Measurements from ENCODE around the gene MYL4.
"Not testable (repeated sequence)": the region's sequence is repeated elsewhere in the genome, so short reads cannot be mapped to it uniquely, and the experiment has no call there.

The MYL4 gene

DNA sequence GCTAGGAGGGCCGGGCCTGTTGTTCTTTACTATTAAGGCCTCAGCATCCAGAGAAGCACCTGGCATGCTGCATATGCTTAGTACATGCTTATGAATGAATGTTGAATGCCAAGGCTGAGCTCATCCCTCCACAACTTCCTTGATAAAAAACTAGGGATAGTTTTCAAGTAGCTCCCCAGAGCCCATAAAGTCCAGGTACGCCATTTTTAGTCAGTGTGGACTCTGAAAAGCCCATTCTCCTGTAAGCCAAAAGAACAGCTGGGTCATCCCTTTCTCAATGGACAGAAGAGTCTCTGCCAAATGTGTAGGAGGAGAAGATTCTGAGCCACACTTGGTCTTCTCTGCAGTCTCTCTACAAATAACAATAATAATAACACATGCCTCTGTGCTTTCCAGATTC lies 35.5 kb downstream of the MYL4 start:
- no peak for DNase-seq

- DNase-seq, result no peak
Measured at GRCh38 chr17:47246120-47246519, 37.0 kb downstream of the MYL4 start.

GRCh38 chr17:47250855-47251254 lies 41.7 kb downstream of the MYL4 start:
- no peak for DNase-seq

DNA sequence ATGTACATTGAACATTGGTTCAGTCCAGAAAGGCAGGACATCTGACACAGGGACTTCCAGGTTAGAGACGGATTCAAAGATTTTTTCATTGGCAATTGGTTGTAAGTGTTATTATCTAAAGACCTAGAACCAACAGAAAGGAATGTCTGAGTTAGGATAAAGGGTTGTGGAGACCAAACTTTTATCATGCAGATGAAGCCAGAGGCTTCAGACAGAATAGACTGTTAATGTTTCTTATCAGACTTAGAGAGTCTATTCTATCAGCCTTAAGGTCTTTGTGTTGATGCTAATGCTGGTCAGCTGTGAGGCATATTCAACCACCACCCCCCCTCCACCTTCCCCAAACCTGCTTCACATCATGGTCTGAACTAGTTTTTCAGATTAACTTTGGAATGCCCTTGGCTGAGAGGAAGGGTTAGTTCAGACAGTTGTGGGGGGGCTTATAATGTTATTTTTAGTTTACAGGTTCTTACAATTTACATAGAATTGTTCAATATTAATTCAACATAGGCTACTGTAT lies 42.3 kb downstream of the MYL4 start:
- DNase-seq, result no peak

DNA sequence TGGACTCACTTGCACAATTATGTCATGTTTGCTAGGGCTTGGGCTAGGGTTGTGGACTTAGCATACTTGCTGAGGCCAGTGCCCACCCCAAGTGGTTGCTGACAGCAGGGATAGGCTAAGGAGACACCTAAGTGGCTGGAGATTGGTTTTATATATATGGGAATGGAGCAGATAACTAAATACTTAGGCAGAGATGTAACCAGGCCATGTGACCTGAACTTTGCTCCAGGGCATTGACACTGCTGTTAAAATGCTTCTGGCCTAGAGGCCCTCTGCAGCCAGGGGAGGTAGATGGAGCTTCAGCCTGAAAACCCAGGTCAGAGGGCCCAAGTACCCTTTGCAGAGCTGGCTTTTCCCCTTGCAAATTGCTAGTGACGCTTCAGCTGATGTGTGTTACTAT lies 43.1 kb downstream of the MYL4 start:
- DNase-seq, result no peak

DNA sequence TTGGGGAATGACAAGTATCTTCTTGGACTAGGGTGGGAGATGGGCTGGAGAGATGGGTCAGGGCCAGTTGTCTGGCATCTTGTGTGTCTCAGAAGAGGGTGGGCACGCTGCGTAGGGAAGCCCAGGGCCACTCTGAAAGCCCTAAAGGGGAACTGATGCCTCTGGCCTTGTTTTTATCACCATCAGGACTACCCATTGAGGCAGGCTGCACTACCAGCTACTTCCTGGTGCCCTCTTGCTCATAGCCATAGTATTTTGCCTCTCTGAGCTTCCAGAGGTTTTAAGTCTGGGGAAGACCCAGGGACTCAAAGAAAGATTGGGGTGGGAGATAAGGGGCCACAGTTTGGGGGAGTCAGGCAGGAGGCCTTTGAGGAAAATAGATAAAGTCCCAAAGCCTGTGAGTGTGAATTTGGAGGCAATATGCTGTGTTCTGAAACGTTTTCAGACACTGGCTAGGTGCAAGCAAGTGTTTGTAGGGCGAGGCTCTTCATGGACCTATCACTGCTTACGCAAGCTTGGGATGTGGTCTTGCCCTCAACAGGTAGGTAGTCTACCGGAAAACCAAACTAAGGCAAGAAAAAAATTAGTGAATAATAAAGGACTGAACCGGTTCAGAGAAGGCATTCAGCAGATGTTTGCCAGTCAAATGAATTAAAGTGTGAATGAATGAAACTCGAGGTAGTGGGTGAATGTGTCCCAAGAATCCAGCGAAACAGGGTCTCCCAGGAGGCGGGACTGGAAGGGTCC lies 43.8 kb downstream of the MYL4 start:
- DNase-seq, result no peak

DNA sequence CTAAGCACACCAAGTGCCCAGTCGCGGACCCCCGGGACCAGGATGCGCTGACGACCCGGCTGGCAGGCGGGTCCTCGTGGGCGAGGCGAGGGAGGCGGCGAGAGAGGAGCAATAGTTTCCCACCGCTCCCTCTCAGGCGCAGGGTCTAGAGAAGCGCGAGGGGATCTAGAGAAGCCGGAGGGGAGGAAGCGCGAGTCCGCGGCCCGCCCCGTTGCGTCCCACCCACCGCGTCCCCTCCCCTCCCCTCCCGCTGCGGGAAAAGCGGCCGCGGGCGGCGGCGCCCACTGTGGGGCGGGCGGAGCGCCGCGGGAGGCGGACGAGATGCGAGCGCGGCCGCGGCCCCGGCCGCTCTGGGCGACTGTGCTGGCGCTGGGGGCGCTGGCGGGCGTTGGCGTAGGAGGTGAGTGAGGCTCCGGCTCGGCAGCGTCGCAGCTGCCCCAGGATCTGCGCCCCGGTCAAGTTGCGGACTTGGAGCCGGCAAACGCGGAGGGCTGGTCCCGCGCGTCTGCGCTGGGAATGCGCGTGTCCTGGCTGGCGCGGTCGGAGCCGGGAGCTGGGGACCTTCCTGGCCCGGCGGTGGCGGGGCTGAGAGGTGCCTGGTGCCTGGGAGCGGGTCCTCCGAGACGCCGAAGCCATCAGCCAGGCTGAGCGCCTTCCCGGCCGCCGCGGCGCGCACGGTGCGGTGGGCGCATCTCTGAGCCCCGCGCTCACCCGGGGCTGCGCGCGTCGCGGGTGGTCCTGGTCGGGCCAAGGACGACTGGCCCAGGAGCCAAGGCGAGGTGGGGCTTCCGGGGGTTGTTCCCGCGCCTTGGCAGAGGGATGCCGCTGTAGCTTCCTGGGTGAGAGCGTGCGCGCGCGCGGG lies 44.6 kb downstream of the MYL4 start, which contains the start of gene ITGB3:
Gene ITGB3, plus strand, starts transcription at position 287 of the 862 bp plus-strand sequence. Its CDS starts 35 bp downstream, at position 322.
- DNase-seq, result no peak

GRCh38 chr17:47254403-47254943 lies 45.3 kb downstream of the MYL4 start:
- no peak for DNase-seq

- no peak for DNase-seq
Measured at GRCh38 chr17:47257651-47258339, 48.6 kb downstream of the MYL4 start.

GRCh38 chr17:47262586-47262985 lies 53.4 kb downstream of the MYL4 start:
- DNase-seq, result no peak

DNA sequence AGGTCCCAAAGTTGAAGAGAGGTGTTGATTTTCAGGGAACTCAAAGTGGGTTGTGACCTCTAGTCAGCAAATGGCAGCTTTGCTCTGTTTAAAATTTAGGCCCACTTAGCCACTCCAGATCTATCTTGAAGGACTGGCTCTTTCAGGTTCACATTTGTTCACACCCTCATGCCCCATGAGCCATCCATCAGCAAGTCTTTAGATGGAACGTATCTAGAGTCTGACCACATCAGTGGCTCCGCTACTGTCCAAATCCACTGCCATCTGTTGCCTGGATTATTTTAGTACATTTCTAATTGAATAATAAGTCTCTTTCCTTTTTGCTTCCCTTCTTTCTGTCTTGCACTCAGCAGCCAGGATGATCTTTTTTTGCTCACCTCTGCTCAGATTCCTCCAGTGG lies 55.0 kb downstream of the MYL4 start:
- no peak for DNase-seq

- DNase-seq, result no peak
Measured at GRCh38 chr17:47265983-47266541, 56.9 kb downstream of the MYL4 start.

DNA sequence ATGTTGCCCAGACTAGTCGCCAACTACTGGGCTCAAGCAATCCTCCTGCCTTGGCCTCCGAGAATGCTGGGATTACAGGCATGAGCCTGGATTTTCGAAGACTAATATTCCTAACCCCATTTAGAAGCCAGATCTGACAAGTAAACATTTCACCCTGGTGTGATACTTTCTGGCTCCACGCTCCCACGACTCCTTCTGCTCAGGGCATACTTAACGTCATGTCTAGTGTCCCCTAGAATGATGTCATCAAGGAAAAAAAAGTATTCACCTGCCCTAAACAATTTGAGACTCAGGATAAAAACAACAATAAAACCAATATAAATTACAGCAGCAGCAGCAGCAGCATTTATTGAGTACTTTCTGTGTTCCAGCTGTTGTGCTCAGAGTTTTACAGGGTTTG lies 57.6 kb downstream of the MYL4 start:
- no peak for DNase-seq

DNA sequence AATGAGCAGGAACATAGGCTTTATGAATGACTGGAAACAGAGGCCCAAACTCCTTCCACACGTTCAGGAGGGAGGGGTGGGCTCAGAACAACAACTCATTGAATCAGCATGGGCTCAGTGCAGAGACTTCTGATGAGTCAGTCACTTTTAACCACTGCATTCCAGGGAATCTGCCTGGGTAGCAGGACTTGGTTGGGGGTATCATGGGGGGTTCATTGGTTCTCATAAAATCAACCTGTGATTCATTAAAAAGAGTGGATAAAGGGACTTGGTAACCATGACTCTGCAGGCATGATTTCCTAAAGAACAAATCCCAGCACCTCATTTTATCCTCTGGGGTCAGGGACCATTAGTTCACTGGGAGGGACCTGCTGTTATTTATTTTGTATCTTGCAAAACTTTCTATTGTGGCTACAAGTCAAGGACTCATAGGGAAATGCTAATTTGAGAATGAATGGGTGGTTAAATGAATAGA lies 58.2 kb downstream of the MYL4 start:
- no peak for DNase-seq

DNA sequence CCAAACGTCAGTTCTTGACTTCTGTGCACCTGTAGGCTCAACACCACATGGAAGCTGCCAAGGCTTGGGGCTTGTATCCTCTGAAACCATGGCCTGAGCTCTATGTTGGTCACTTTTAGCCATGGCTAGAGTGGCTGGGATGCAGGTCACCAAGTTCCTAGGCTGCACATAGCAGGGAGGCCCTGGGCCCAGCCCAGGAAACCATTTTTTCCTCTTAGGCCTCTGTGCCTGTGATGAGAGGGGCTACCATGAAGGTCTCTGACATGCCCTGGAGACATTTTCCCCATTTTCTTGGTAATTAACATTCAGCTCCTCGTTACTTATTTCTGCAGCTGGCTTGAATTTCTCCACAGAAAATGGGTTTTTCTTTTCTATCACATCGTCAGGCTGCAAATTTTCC lies 59.8 kb downstream of the MYL4 start:
- DNase-seq, result not testable (repeated sequence)

- not testable (repeated sequence) for DNase-seq
Measured at GRCh38 chr17:47269561-47270280, 60.6 kb downstream of the MYL4 start.

GRCh38 chr17:47270946-47271705 lies 62.0 kb downstream of the MYL4 start:
- no peak for DNase-seq

GRCh38 chr17:47272491-47272890 lies 63.3 kb downstream of the MYL4 start:
- no peak for DNase-seq

- DNase-seq, result no peak
Measured at GRCh38 chr17:47273245-47273644, 64.1 kb downstream of the MYL4 start.
